BLaER1 treated with 17β-estradiol and CSF1 and Interleukin-3, amounts not matched to agents 10 nM and 100 nM (cell line): ENCODE data around the gene LRRC8A.
"Not testable (repeated sequence)": the region's sequence is repeated elsewhere in the genome, so short reads cannot be mapped to it uniquely, and the experiment has no call there.

Source experiments
- H3K27ac ChIP-seq, 11 experiments: shearing (Covaris generic); formaldehyde crosslinking; 2 replicates each; pipeline ENCODE4 v1.8.1; 2022
- H3K27me3 ChIP-seq, 11 experiments: shearing (Covaris generic); formaldehyde crosslinking; 2 replicates each; pipeline ENCODE4 v1.8.1; 2022
- H3K36me3 ChIP-seq, 11 experiments: shearing (Covaris generic); formaldehyde crosslinking; 2 replicates each; pipeline ENCODE4 v1.8.1; 2022
- H3K4me1 ChIP-seq, 10 experiments: shearing (Covaris generic); formaldehyde crosslinking; 2 replicates each; pipeline ENCODE4 v1.8.1; 2022
- H3K4me2 ChIP-seq, 11 experiments: shearing (Covaris generic); formaldehyde crosslinking; 2 replicates each; pipeline ENCODE4 v1.8.1; 2022
- H3K4me3 ChIP-seq, 10 experiments: shearing (Covaris generic); formaldehyde crosslinking; 2 replicates each; pipeline ENCODE4 v1.8.1; 2022
- H3K9ac ChIP-seq, 11 experiments: shearing (Covaris generic); formaldehyde crosslinking; 2 replicates each; pipeline ENCODE4 v1.8.1; 2022
- H3K9me3 ChIP-seq, 11 experiments: shearing (Covaris generic); formaldehyde crosslinking; replicated peaks in 1 of 11; 2 replicates each; pipeline ENCODE4 v1.8.1; 2022
- H4K20me1 ChIP-seq, 11 experiments: shearing (Covaris generic); formaldehyde crosslinking; 2 replicates each; pipeline ENCODE4 v1.8.1; 2022
- Cebpa-rat ChIP-seq, 11 experiments: shearing (Covaris generic); IDR thresholded peaks; 2 replicates each; pipeline ENCODE4 v1.8.1; 2022

LRRC8A gene

GRCh38 chr9:128881884-128882676, at the start of gene LRRC8A, which contains the start of gene KYAT1:
TSS of gene LRRC8A (plus strand) at chr9:128882133. CDS start at chr9:128907165, 25,032 bp downstream.
TSS of gene KYAT1 (minus strand) at chr9:128881950. CDS start at chr9:128845405, 36,545 bp downstream.
- peak within 1 kb of the TSS; percentile 87 to 99 (median 97) for H3K4me2 ChIP-seq
- H3K27ac ChIP-seq, result peak within 1 kb of the TSS; percentile 85 to 98 (median 95)
- peaks cover 33 to 60% (median 56%) of the 10 kb centered on the region in 10 experiments for H3K4me1 ChIP-seq
- peaks cover 21 to 33% (median 31%) of the 10 kb centered on the region in 11 experiments for H3K36me3 ChIP-seq
- H3K9ac ChIP-seq, result peak within 1 kb of the TSS; percentile 93 to 99 (median 97)
- no peaks in the 10 kb centered on the region for H3K27me3 ChIP-seq
- peak within 1 kb of the TSS; percentile 88 to 99 (median 92) for H3K4me3 ChIP-seq
- no peak for TF ChIP-seq Cebpa-rat (IDR thresholded peaks at IDR 0.05)
- H3K9me3 ChIP-seq, result no peaks in the 10 kb centered on the region
- H4K20me1 ChIP-seq, result peaks cover 0 to 49% (median 45%) of the 10 kb centered on the region in 11 experiments; a peak in 19 of 22 replicates

GRCh38 chr9:128833696-128834095, 48.2 kb upstream of the LRRC8A start:
- Histone ChIP-seq H3K27ac (no peak overlapping the region), H3K4me1 (peaks cover 9 to 13% (median 10%) of the 10 kb centered on the region in 10 experiments), H3K36me3 (peaks cover 0 to 43% (median 31%) of the 10 kb centered on the region in 11 experiments; a peak in 14 of 22 replicates), H3K9ac (no peak overlapping the region), H3K9me3 (no peaks in the 10 kb centered on the region), H3K4me2 (no peak overlapping the region), H3K27me3 (no peaks in the 10 kb centered on the region), H3K4me3 (no peak overlapping the region), H4K20me1 (peaks cover 0 to 6% (median 0%) of the 10 kb centered on the region in 11 experiments; a peak in 3 of 22 replicates)
- no peak for TF ChIP-seq Cebpa-rat (IDR thresholded peaks at IDR 0.05)

- TF ChIP-seq Cebpa-rat (IDR thresholded peaks at IDR 0.05), result no peak
- Histone ChIP-seq H3K4me3 (no peak overlapping the region), H3K27ac (no peak overlapping the region), H3K27me3 (no peaks in the 10 kb centered on the region), H3K9ac (no peak overlapping the region), H3K4me2 (no peak overlapping the region), H3K9me3 (no peaks in the 10 kb centered on the region), H4K20me1 (no peaks in the 10 kb centered on the region), H3K4me1 (peaks cover 0 to 2% (median 0%) of the 10 kb centered on the region in 10 experiments; a peak in 2 of 20 replicates), H3K36me3 (peaks cover 0 to 55% (median 31%) of the 10 kb centered on the region in 11 experiments; a peak in 15 of 22 replicates)
These were observed 46.4 kb upstream of the LRRC8A start for GRCh38 chr9:128835246-128836210.

GRCh38 chr9:128836509-128837145, 45.3 kb upstream of the LRRC8A start:
- Histone ChIP-seq H3K36me3 (peaks cover 0 to 66% (median 32%) of the 10 kb centered on the region in 11 experiments; a peak in 15 of 22 replicates), H4K20me1 (no peaks in the 10 kb centered on the region), H3K27ac (no peak overlapping the region), H3K4me1 (no peaks in the 10 kb centered on the region), H3K4me3 (no peak overlapping the region), H3K27me3 (no peaks in the 10 kb centered on the region), H3K9ac (no peak overlapping the region), H3K9me3 (no peaks in the 10 kb centered on the region), H3K4me2 (no peak overlapping the region)
- TF ChIP-seq Cebpa-rat (IDR thresholded peaks at IDR 0.05), result no peak

DNA sequence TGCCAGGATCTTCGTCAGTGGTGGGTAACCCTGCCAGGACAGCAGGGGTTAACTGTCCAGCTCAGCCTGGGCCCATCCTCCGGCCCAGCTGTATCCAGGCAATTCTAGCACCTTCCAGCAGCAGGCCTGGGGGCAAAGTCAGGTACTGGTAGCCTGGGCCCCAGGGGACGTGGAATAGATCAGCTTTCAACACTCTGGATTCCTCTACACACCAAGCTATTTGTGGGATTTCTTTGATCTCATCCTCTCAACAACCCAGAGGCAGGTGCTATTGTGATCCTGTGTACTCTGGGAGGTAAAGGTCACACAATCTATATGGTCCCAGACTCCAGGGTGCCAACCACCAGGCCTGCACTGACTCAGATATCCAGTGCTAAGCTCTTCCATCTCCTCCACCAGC, 43.6 kb upstream of the LRRC8A start:
- H3K27ac ChIP-seq, result no peak overlapping the region
- H3K4me3 ChIP-seq, result no peak overlapping the region
- H3K9me3 ChIP-seq, result no peaks in the 10 kb centered on the region
- TF ChIP-seq Cebpa-rat (IDR thresholded peaks at IDR 0.05), result no peak
- no peak overlapping the region for H3K4me2 ChIP-seq
- H3K9ac ChIP-seq, result no peak overlapping the region
- H3K4me1 ChIP-seq, result no peaks in the 10 kb centered on the region
- H4K20me1 ChIP-seq, result no peaks in the 10 kb centered on the region
- H3K36me3 ChIP-seq, result peaks cover 0 to 76% (median 34%) of the 10 kb centered on the region in 11 experiments; a peak in 15 of 22 replicates
- no peaks in the 10 kb centered on the region for H3K27me3 ChIP-seq

DNA sequence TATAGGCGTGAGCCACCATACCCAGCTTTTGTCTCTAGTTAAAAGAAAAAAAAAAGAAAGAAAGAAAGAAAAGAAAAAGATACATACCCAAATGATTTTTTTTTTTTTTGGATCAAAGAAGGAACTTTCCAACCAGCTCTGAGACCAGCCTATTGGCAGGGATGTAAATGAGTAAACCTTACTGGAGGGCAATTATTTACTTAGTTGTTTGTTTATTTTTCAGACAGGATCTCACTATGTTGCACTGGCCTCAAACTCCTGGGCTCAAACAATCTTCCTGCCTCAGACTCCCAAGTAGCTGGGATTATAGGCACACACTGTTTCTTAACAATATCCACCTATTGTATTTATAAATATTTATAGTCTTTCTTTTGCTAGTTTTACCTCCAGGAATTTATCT, 41.4 kb upstream of the LRRC8A start:
- Histone ChIP-seq H3K4me2 (no peak overlapping the region), H4K20me1 (peaks cover 0 to 6% (median 0%) of the 10 kb centered on the region in 11 experiments; a peak in 1 of 22 replicates), H3K4me1 (peaks cover 0 to 9% (median 7%) of the 10 kb centered on the region in 10 experiments; a peak in 15 of 20 replicates), H3K9me3 (no peaks in the 10 kb centered on the region), H3K27ac (no peak overlapping the region), H3K9ac (no peak overlapping the region), H3K36me3 (peaks cover 0 to 57% (median 24%) of the 10 kb centered on the region in 11 experiments; a peak in 14 of 22 replicates), H3K4me3 (no peak overlapping the region), H3K27me3 (no peaks in the 10 kb centered on the region)
- no peak for TF ChIP-seq Cebpa-rat (IDR thresholded peaks at IDR 0.05)

GRCh38 chr9:128841694-128842492, 40.0 kb upstream of the LRRC8A start:
- TF ChIP-seq Cebpa-rat (IDR thresholded peaks at IDR 0.05), result 0 out of 22 replicates have a peak, but pooled peaks of 1 of the 11 experiments have one; percentile 50
- no peaks in the 10 kb centered on the region for H3K27me3 ChIP-seq
- peaks cover 0 to 22% (median 21%) of the 10 kb centered on the region in 10 experiments; a peak in 15 of 20 replicates for H3K4me1 ChIP-seq
- H3K4me3 ChIP-seq, result no peak overlapping the region
- H3K27ac ChIP-seq, result no peak overlapping the region
- no peaks in the 10 kb centered on the region for H3K9me3 ChIP-seq
- peaks cover 0 to 7% (median 0%) of the 10 kb centered on the region in 11 experiments; a peak in 4 of 22 replicates for H4K20me1 ChIP-seq
- H3K36me3 ChIP-seq, result peaks cover 0 to 50% (median 20%) of the 10 kb centered on the region in 11 experiments; a peak in 13 of 22 replicates
- H3K9ac ChIP-seq, result no peak overlapping the region
- H3K4me2 ChIP-seq, result no peak overlapping the region

DNA sequence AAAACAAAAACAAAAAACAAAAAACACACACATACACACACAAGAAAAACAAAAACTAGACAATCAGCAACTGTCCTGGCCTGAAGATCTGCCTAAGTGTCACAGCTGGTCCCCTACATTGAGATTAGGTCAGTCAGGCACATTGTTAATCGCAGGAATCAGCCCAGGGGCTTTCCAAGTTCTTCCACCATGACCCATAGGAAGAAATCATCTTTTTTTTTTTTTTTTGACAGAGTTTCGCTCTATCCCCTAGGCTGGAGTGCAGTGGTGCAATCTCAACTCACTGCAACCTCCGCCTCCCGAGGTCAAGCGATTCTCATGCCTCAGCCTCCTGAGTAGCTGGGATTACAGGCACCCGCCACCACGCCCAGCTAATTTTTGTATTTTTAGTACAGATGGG, 38.8 kb upstream of the LRRC8A start:
- H3K36me3 ChIP-seq, result peaks cover 0 to 41% (median 14%) of the 10 kb centered on the region in 11 experiments; a peak in 12 of 22 replicates

More for the DNA sequence above, 38.8 kb upstream of the LRRC8A start:
- H4K20me1 ChIP-seq, H3K4me3 ChIP-seq, H3K9ac ChIP-seq, H3K4me2 ChIP-seq, H3K9me3 ChIP-seq, H3K27ac ChIP-seq, H3K27me3 ChIP-seq: not testable (repeated sequence)
- peaks cover 0 to 29% (median 27%) of the 10 kb centered on the region in 10 experiments; a peak in 15 of 20 replicates for H3K4me1 ChIP-seq
